OCI-LY3 (cell line): ENCODE results near the gene MIA2.

ENCODE experiments used
- EZH2phosphoT487 ChIP-seq: fragments of 200-600 bp; shearing (Covaris generic); IDR thresholded peaks from 2 replicates; pipeline ENCODE4 v1.6.1; 2018; ENCODE audit warnings: antibody characterized with exemption, mixed run types, low read depth
- TF ChIP-seq, protein P1 (sequence below): fragments of 200-600, 300-600 bp; sonication (generic); IDR thresholded peaks from 2 replicates; pipeline ENCODE4 v1.5.1; 2014; ENCODE audit warnings: antibody characterized with exemption, low read length, low read depth

DNA sequence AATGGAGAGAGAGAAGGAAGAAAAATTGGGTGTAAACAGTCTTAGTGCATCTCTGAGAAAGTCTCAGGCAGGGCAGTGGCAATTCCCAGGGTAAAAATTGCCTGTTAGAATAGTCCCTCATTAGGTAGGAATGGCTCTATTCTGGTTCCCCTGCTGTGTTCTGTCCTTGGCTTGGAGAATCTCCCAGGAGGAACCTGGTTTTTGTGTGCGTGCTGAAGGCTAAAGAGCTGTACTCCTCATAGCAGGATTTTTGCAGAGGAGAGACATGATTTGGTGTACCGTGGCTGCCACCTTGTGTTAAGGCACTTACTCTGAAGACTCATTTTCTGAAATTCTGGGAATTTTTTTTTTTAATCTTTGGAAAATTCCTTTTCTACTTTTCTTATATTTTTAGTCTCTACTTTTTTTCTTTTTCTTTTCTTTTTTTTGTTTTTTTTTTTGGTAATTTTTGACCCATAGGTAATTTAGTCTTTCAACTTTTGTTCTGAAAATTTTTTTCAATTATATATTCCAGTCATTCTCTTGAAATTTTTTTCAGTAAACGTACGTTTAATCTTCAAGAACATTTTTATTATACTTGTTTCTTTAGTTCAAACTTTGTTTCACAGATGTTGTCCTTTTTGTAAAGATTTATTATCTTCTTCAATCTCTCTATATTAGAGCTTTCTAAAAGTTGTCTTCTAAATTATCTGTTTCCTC is 134.7 kb downstream of the MIA2 start:
- TF ChIP-seq, protein P1, sequence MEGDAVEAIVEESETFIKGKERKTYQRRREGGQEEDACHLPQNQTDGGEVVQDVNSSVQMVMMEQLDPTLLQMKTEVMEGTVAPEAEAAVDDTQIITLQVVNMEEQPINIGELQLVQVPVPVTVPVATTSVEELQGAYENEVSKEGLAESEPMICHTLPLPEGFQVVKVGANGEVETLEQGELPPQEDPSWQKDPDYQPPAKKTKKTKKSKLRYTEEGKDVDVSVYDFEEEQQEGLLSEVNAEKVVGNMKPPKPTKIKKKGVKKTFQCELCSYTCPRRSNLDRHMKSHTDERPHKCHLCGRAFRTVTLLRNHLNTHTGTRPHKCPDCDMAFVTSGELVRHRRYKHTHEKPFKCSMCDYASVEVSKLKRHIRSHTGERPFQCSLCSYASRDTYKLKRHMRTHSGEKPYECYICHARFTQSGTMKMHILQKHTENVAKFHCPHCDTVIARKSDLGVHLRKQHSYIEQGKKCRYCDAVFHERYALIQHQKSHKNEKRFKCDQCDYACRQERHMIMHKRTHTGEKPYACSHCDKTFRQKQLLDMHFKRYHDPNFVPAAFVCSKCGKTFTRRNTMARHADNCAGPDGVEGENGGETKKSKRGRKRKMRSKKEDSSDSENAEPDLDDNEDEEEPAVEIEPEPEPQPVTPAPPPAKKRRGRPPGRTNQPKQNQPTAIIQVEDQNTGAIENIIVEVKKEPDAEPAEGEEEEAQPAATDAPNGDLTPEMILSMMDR: peak; percentile 60
- TF ChIP-seq EZH2phosphoT487: no peak
